RPMI8226 (cell line): ENCODE measurements around the gene LHX4.
A peak's percentile ranks its signal among the peaks of the same experiment; 100 is the strongest.

Source experiments
- DNase-seq: peaks from one replicate; pipeline ENCODE4 v3.0.0-alpha.2; 2015

Gene LHX4

DNA sequence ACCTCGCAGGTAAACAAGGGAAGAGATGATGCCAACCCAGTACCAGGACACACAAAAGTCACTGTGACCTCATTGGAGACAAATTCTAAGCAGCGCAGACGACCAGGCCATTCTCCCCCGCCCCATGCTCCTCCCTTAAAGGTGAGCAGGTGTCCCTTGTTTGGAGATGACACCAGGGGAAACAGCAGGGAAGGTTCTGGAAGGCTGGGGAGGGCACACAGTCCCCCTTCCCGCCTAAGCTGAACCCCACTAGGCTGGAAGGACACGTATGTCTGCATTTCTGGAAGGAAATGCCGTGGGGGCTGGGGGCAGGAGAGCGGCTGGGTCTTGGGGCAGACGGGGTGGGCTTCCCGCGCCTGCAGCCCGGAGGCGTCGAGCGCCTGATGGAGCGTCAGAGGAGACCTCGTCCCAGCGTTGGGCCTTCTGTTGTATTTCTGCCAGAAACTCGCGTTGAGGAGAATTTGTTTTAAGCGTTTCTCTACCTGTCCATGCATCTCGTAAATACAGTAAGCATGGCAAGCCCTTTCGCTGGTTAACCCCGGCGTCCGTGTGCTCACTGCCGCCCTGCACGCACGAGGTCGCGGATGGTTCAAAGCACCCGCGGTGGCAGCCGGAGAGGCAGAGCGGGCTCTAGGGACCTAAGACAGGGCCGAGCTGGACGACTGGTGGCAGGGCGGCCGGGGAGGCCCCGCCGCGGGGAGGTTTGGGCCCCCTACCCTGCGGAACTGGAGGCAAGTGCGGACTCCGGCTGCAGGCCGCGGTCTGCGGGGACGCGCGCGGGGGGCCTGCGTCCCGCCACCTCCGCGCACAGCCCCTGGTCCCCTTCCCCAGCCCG lies 1.2 kb upstream of the LHX4 start:
- no peak for DNase-seq

DNA sequence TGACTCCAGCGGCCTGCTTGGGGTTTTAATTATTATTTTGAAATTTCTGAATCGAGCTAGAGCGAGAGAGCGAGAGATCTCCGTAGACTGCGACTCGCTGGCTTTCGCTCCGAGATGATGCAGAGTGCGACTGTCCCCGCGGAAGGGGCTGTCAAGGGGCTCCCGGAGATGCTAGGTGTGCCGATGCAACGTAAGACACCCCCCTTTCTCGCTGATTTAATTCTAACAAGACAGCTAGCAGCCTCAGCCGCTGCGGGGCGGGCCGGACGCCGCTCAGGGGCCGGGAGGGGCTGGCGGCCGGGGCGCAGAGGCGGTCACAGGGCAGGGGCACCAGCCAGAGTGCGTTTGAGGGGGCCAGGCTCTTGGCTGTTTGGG lies 339 bp downstream of the LHX4 start:
- no peak for DNase-seq

DNA sequence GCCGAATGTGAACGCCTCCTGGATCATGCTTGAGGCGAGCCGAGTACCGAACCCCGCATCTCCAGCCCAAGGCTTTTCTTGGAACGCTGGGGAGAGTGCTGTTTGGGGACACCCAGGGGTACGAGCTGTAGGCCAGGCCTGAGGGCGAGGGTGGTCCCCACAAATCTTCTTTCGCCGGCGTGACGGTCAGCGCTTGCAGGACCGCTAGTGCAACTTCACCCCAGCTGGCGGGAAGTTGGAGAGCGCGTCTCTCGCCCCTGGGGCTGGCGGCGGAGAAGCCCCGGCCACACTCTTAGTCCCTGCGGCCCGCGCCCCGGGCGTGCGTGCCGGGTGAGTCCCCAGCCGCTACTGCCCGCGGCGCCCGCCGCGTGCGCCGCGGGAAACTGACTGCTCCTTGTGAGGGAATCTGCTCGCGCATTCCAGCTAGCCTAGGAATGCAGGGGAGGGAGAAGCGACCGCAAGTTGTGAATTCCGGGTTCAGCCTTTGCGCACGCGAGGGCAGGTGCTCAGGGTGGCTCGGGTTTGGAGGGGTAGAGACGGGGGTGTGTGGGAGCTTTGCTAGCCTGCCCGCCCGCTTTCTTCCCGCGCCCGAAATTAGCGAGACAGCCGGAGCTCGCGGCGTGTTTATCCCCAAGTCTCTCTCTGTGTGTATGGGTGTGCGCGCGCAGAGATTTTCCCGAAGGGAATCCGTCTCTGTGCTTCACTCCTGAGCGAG lies 884 bp downstream of the LHX4 start:
- DNase-seq = peak; percentile 56

DNA sequence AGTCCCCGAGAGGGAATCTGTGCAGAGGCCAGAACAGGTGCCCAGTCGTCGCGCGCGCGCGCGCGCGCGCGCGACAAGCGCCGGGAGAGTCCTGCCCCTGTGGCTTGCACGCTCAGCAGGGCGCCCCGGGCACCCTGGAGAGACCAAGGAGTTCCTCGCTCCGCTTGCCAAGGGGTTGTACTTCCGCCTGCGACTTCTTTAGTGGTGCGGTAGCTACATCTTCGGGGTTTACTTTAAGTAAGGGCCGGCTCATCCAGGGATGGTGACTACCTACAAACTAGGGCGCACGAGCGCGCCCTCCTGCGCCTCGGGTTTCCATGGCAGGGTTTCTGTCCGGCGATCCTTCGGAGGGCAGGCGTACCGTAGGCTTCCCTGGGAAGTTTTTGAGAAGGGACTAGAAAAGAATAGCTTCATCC lies 1.4 kb downstream of the LHX4 start:
- peak; percentile 80 for DNase-seq

DNA sequence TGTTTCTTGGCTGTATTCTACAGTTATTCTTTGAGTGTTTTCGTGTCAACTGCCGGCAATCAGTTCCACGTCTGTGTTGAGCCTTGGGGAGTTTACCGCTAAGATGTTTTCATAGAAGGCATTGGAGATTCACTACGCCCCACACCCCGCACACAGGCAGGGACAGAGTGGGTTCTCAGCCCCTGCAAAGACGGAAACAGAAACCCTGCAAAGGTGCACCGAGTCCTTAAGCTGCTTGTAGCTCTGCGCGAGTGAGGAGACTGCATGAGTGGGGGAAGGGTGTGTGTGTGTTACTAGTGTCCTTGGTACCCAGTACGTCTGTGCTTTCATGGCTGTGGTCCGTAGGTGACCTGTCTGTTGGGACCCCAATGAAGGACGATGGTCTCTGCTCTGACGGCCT lies 1.9 kb downstream of the LHX4 start:
- no peak for DNase-seq

DNA sequence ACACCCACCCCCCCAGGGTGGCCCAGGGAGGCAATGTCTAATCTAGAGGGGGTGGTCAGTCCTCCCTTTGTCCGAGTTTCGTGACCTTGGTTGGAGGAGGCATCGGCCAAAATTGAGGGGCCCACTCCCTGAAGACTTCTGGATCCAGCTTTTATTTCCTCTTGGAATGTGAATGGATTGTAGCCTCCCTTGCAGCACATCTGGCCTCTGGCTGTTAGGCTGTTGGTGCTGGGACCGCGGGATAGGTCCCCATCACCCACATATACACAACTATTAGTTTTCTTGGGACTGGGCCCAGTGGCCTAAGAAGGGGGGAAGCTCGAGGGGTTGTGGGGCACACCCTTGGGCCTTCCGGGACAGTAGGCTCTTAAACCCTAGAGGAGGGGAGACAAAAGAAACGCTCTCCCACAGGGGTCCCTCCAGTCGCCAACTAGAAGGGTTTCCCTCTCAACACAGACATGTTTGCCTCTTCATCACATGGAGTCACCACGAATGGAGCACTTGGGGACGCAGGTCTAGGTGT lies 2.5 kb downstream of the LHX4 start:
- DNase-seq = no peak

DNA sequence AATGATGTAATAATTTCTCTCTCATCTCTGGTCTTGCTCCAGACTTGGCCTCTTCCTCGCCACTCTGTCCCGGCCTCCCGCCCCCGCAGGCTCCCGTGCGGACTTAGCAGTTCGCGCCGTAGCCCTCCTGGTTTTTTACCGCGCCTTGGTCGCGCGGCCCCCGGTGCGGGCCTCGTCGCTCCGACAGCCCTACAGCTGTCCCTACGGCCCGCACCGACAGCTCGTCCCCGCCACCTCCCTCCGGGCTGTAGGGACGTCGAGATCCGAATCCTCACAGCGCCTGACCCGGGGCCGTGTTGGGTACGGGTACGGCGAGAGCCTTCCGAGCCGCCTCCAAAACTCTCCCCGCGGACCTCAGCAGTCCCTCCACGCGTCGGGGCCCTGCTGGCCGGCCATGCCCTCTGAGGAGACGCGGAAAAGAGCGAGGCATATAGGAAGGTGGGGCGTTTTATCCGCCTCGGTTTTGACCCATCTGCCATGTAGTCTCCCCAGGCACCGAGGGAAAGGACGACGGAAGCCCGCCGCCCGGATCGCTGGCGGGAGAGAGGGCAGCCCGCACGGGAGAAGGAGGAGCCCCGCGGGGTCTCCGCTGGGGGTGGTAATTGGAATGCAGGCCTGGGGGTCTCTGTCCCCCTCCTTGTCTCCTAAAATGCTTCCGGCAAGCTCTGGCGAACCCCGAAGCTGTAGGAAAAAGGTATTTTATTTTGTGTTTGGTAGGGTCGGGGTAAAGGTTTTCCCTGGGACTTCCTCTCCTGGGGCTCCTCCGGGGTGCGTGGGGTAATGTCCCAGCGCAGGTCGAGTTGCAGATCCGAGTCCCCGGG lies 3.3 kb downstream of the LHX4 start:
- no peak for DNase-seq

DNA sequence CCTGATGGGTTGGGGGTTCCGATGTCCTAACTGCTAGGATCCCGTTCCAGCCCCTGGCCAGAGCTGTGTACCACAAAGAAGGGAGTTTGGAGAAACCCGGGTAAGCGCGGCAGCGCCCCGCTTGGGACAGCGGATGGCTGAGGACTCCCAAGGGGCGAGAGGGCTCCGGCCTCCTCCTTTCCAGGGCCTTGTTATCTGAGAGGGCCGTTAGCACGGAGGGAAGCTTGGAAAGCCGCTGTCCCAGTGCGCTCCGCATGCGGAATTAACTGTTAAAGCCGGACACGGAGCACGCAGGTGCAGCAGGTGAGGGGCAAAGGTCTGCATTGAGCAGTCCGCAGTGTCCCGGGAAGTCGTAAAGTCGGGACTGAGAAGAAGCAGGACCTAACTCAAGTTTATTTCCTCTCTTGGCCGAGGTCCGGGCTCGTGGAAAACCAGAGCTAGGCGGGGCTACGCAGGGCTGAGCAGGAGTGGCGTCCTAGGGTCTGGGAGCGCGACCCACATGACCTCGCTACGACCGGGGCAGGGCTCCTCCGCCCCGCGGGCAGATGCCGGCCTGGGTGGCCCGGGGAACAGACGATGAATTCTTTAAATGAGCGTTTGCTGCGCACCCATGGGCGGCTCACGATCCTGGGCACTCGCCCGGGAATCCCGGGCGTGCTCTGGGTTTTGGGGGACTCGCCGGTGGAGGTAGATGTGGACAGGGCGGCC lies 4.5 kb downstream of the LHX4 start:
- DNase-seq = no peak

DNA sequence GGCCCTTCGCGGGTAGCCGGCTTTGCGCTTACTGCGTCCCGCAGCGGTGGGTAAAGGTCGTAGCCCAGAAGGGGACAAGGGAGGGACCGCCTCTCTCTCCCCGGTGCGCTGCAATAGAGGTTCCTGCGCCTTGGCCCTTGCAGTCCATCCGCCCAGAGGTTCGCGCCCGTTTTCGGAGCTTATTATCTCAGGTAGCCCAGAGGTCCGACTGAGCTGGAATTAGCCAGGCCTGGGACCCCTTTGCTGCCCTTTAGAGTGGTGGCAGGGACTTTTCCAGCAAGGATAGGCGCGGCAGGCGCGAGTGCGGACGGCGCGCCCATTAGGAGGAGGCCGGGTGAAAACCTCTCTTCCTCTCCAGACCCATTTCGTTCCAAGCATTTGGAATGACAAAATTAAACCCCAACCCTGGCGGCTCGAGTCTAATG lies 5.0 kb downstream of the LHX4 start:
- DNase-seq = no peak

DNA sequence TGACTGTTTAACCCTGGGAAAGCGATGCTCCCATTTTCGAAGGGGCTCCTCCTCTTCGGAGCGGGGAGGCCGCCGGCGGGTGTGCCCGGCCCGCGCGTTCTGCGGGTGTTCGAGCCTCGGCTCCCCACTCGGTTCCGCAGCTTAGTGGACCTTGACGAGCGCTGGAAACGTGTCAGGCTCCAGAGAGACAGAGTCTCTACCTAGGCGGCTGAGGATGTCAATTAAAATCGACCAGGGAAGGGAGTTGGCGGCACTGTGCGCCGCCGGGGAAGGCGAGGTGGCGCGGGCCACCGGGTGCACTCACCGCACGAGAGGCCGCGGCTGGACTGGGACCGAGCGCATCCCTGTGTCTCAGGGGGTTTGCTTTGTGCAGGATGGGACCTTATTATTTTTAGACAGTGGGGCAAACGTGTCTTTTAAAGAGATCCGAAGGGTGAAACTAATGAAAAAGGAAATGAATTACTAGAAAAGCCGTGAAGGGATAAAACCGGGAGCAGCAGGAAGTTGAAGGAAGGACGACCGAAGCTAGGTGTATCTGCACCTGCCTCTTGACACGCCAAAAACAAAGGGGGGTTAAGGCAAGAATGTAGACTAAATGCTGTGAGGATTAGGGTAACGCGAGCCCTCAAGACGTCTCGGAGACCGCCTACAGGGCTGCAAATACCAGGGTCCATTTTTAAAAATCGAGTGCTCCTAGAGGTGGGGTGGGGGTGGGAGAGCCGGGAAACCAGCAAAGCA lies 5.6 kb downstream of the LHX4 start:
- no peak for DNase-seq

DNA sequence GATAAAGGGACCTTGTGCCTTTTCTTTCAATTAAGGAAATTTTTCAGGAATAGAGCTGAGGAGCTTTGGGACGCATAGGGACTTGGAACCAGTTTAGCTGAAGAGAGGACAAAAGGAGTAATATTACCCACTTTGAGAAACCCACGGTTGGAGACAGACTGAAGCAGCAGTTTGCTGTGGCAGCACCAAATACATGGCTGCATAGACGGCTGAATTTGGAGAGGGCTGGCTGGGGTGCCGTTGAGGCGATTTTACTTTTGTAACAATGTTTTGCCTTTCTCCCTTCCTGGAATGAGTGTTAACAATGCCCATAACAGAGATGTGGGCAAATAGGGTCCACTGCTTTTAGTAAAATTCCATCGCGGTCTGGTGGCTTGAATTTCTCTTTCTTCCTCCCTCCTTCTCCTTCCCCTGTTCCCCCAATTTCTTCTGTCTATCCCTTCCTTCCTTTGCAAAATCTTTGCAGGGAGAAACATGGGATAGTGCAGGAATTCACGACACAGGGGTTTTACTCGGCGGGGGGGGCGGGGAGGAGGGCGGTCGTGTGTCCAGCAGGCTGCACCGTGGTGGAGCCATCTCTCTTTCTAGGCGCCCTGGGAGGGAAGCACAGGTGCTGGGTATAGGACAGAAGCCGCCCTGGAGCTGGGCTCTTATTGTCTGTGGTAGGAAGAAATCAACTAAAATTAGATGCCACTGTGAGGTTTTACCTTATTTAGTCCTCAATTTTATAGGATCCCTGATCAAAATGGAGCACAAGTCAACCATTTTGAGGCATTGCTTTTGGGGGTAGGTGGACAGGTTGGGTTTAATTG lies 6.8 kb downstream of the LHX4 start:
- no peak for DNase-seq

DNA sequence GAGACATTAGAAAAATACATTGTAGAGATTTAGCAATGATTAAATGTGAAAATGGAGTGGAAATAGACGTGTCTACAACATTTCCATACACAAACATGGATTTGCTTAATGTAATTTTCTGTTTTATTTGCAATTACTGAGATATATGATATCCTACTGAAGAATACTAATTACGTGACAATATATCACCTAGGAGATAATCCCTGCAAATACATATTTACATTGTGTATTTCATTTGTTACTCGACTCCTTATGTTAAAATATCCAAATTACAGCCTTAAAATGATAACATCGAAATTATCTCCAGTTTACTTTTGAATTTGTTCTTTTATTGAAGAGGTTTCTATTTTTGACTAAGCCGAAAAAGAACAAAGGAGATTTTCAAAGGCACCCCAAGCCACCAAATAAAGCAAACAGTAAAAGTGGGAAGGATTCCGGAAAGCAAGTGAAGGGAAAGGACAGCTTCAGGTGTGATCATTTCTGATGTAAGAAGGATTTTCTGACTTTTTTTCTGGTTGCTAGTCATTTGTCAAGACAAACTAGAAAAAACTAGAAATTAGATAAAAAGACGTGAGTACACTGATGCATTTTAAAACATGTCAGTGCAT lies 7.9 kb downstream of the LHX4 start:
- no peak for DNase-seq

DNA sequence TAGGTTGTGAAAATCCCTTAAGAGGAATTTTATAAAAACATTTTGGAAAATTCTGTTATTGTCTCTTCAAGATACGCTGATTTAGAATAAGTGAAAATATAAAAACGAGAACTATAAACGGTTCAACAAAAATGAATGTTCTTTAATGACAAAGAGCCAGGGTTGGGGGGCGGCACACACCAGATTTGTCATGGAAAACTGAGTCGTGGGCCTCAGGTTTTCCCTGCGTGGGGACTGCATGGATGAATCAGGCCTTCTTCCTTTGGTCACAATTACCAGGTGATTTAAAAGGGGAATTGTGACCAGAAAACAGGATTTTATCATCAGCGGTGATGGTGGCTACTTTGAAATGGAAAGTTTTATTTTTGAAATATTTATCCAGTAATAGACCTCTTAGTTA lies 8.6 kb downstream of the LHX4 start:
- no peak for DNase-seq

DNA sequence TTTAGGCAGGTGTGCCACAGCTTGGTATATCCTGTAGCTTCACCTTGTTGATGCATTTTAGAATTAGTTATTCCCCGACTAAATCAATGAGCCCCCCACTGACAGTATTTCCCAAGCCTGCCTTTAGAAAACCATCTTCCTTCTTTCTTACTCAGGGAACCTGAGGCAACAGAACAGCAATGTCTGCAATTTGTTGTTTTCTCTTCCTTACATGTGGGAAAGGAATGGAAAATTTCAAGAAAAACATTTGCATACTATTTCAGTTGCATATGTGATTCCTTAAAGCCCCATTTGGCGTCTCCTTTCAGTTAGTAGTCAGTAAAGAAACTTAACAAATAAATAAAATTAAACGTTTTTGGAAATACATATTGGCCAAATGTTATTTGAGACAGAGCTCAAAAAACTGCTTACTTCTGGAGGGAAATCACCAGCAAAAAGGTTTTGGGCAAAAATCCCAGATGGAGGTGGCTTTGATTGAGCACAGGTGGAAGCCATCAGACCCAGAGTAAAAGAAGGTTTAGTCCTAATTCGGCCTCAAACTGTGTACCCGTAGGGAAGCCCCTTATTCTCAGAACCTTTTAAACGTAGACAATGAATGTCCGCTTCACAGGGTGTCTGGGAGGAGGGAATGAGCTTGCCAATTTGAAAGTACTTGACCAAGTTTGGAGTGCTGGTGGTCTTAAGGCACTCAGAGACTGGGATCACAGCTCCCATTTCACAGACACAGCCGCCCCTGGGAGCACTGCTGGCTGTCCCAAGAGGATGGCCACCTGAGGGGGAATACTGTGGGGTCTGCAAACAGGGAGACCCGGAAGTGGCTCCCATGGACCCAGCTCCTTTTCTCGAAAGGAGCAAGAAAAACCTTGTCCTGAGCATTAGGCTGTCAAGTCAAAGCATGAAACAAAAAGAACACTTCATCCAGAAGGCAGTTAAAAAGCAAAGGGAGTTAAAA lies 9.4 kb downstream of the LHX4 start:
- DNase-seq = no peak

DNA sequence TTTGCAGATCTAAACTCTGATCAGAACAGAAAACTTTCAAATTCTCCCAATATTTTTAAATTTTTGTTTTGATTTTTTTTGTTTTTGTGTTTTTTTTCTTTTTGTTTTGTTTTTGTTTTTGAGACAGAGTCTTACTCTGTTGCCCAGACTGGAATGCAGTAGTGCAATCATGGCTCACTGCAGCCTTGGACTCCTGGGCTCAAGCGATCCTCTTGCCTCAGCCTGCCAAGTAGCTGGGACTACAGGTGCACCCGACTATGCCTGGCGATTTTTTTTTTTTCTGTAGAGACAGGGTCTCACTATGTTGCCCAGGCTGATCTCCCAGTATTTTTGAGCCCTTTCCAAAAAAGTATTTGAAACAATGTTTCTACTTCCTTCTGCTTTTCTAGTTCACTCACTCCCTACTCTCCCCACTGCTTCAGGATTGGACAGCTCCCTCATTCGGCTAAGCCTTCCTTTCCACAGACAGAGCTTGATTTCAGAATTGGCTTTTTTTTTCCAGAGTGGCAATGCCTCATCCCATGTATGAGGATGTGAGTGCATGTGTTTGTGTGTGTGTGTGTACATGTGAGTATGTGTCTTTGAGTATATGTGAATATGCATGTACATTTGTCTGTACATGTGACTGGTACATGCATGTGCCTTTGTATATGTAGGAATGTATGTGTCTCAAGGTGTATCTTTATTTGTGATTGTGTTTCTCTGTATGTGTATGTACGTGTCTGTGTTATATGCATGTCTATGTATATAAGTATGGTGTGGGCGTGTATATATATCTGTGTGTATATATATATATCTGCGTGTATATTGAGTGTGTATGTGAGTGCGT lies 11.9 kb downstream of the LHX4 start:
- DNase-seq = no peak

DNA sequence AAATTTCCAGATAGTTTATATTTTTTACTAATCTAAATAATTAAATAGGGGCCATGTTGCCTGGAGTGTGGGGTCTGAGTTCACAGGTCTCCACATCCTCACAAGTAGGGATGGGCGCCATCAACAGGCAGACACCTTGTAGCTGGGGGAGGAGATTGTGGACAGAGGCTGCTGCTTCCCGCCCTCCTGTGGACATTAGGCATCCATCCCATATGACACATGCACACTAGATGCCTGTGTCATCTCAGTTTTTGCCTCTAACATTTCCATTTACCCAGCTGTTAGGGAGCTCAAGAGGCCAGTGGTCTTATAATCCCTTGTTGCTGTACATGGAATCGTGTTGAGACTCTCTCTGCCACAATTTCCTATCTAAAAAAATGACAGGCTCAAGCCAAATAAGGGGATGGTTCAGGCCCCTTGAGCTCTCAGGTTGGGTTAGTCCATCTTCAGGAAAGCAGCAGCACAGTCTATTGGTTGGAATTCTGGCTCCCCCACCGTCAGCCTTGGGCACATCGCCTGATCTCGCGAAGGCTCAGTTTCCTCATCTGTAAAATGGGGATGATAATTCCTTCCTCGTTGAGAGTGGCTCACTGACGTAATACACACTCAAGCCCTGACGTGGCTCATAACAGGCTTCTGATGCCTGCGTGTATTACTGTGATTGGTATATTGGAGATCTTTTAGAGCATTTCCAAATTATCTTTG lies 13.6 kb downstream of the LHX4 start:
- no peak for DNase-seq

DNA sequence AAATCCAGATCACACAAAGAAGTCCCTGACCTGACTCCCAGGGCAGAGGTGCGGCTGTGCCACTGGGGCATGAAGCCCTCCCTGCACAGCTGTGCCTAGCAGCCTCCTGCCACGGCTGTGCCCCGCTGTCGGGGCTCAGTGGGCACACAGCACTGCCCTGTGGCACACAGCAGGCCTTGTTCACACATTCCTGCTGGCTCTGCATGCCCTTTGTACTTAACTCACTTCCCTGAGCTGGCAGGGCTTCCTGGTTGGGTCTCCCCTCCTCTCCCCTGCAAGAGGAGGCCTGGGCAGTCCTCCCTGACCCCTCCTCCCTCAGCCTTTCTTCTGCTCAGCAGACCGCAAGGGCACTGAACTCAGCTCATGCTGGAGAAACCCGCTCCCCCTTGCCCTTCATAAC lies 14.8 kb downstream of the LHX4 start:
- no peak for DNase-seq

DNA sequence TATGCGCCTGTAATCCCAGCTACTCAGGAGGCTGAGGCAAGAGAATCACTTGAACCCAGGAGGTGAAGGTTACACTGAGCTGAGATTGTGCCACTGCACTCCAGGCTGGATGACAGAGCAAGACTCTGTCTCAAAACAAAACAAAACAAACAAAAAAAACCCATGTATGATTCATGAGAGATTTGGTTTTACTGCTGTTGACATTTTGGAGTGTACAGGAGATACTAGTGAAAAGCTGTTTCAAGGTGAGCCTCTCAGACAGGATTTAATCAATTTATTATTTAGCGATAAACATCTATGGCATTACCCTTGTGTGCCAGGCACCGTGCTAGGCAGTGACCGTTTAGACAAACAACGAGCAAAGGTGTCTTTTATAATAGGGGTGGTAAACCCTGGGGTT lies 16.5 kb downstream of the LHX4 start:
- no peak for DNase-seq
